Measurements from ENCODE around the gene ARHGAP33.

ARHGAP33 gene

GRCh38 chr19:35740423-35741202, 34.8 kb upstream of the ARHGAP33 start:
- Histone ChIP-seq H3K9me3 (ENCODE audit: insufficient read depth, low read length, severe bottlenecking) (no peaks in the 10 kb centered on the region), H2AFZ (ENCODE audit: low read depth, low read length) (peak overlapping the region; percentile 96), H4K20me1 (ENCODE audit: insufficient read depth, low read length) (0 out of 2 replicates have a peak, but pooled peaks cover 6% of the 10 kb centered on the region), H3K4me2 (ENCODE audit: insufficient read depth, low read length) (peak overlapping the region; percentile 99), H3K79me2 (ENCODE audit: insufficient read depth, low read length) (peaks cover 11% of the 10 kb centered on the region; the same call in 1 of the 2 replicates), H3K27me3 (ENCODE audit: insufficient read depth, low read length, poor library complexity) (no peaks in the 10 kb centered on the region), H3K4me3 (ENCODE audit: low read depth in 1 of 2, low read length in 2 of 2) (peak overlapping the region; percentile 77 to 88), H3K4me1 (ENCODE audit: insufficient read depth, low read length) (peaks cover 49% of the 10 kb centered on the region), H3K27ac (ENCODE audit: low read length) (peak overlapping the region; percentile 85), H3K9ac (ENCODE audit: low read depth, low read length) (peak overlapping the region; percentile 68), H3K36me3 (ENCODE audit: insufficient read depth, low read length) (peaks cover 46% of the 10 kb centered on the region)
- DNase-seq: peak; percentile 98
- TF ChIP-seq EZH2 (IDR thresholded peaks at IDR 0.05; ENCODE audit: borderline replicate concordance, low read depth, low read length, severe bottlenecking) (no peak), CTCF (IDR thresholded peaks at IDR 0.05; ENCODE audit: borderline replicate concordance, extremely low read depth, low read length, poor library complexity, severe bottlenecking) (peak; percentile 34)
- ATAC-seq (ENCODE audit: insufficient read depth, low read depth): peak; percentile 79

GRCh38 chr19:35741203-35741515, 34.2 kb upstream of the ARHGAP33 start:
- peaks cover 17% of the 10 kb centered on the region for H3K79me2 ChIP-seq (ENCODE audit: insufficient read depth, low read length)
- no peaks in the 10 kb centered on the region for H3K27me3 ChIP-seq (ENCODE audit: insufficient read depth, low read length, poor library complexity)
- H3K4me2 ChIP-seq (ENCODE audit: insufficient read depth, low read length): peak overlapping the region; percentile 99
- H2AFZ ChIP-seq (ENCODE audit: low read depth, low read length): peak overlapping the region; percentile 96
- peaks cover 53% of the 10 kb centered on the region for H3K4me1 ChIP-seq (ENCODE audit: insufficient read depth, low read length)
- DNase-seq (no peak), ATAC-seq (ENCODE audit: insufficient read depth, low read depth) (no peak)
- peaks cover 40% of the 10 kb centered on the region for H3K36me3 ChIP-seq (ENCODE audit: insufficient read depth, low read length)
- peak overlapping the region; percentile 85 for H3K27ac ChIP-seq (ENCODE audit: low read length)
- peak overlapping the region; percentile 77 to 88; a peak in 3 of 4 replicates for H3K4me3 ChIP-seq (ENCODE audit: low read depth in 1 of 2, low read length in 2 of 2)
- H3K9ac ChIP-seq (ENCODE audit: low read depth, low read length): peak overlapping the region; percentile 68
- H3K9me3 ChIP-seq (ENCODE audit: insufficient read depth, low read length, severe bottlenecking): no peaks in the 10 kb centered on the region
- 0 out of 2 replicates have a peak, but pooled peaks cover 6% of the 10 kb centered on the region for H4K20me1 ChIP-seq (ENCODE audit: insufficient read depth, low read length)
- TF ChIP-seq CTCF (IDR thresholded peaks at IDR 0.05; ENCODE audit: borderline replicate concordance, extremely low read depth, low read length, poor library complexity, severe bottlenecking) (no peak), EZH2 (IDR thresholded peaks at IDR 0.05; ENCODE audit: borderline replicate concordance, low read depth, low read length, severe bottlenecking) (no peak)

- H3K4me1 ChIP-seq (ENCODE audit: insufficient read depth, low read length): peaks cover 64% of the 10 kb centered on the region
- no peak for ATAC-seq (ENCODE audit: insufficient read depth, low read depth)
- no peak for DNase-seq
- H3K36me3 ChIP-seq (ENCODE audit: insufficient read depth, low read length): peaks cover 32% of the 10 kb centered on the region
- H2AFZ ChIP-seq (ENCODE audit: low read depth, low read length): no peak within 1 kb of the TSS
- H3K4me2 ChIP-seq (ENCODE audit: insufficient read depth, low read length): peak within 1 kb of the TSS; percentile 99
- H3K79me2 ChIP-seq (ENCODE audit: insufficient read depth, low read length): peaks cover 27% of the 10 kb centered on the region
- H3K27ac ChIP-seq (ENCODE audit: low read length): no peak within 1 kb of the TSS
- TF ChIP-seq EZH2 (IDR thresholded peaks at IDR 0.05; ENCODE audit: borderline replicate concordance, low read depth, low read length, severe bottlenecking) (no peak), CTCF (IDR thresholded peaks at IDR 0.05; ENCODE audit: borderline replicate concordance, extremely low read depth, low read length, poor library complexity, severe bottlenecking) (no peak)
- H4K20me1 ChIP-seq (ENCODE audit: insufficient read depth, low read length): 0 out of 2 replicates have a peak, but pooled peaks cover 3% of the 10 kb centered on the region
- H3K27me3 ChIP-seq (ENCODE audit: insufficient read depth, low read length, poor library complexity): no peaks in the 10 kb centered on the region
- no peaks in the 10 kb centered on the region for H3K9me3 ChIP-seq (ENCODE audit: insufficient read depth, low read length, severe bottlenecking)
- peak within 1 kb of the TSS in 1 of 2 experiments; percentile 88; a peak in 1 of 4 replicates for H3K4me3 ChIP-seq (ENCODE audit: low read depth in 1 of 2, low read length in 2 of 2)
- peak within 1 kb of the TSS; percentile 68 for H3K9ac ChIP-seq (ENCODE audit: low read depth, low read length)
These were observed 33.1 kb upstream of the ARHGAP33 start, which contains the start of gene IGFLR1 for GRCh38 chr19:35742121-35742724. IGFLR1 (minus strand) TSS chr19:35742452; CDS start chr19:35741180, 1,272 bp downstream.

Data from DND-41 (cell line).